GM10266 (cell line): ENCODE measurements around the gene ERAS.

Source experiments
- DNase-seq: peaks from one replicate; pipeline ENCODE4 v3.0.0; 2012; ENCODE audit errors: extremely low spot score
- CTCF ChIP-seq: IDR thresholded peaks from 2 replicates; pipeline ENCODE4 v1.5.1; 2012; ENCODE audit warnings: mild to moderate bottlenecking, low read depth; ENCODE audit not compliant: control insufficient read depth, insufficient read depth; ENCODE audit errors: missing control alignments

Gene ERAS

GRCh38 chrX:48800574-48801279 is 25.6 kb upstream of the ERAS start:
- no peak for TF ChIP-seq CTCF
- no peak for DNase-seq

GRCh38 chrX:48801280-48802088 is 24.8 kb upstream of the ERAS start, which contains the start of gene HDAC6:
Gene HDAC6 (plus strand): TSS chrX:48802067. CDS start chrX:48802693, 626 bp downstream.
- TF ChIP-seq CTCF: no peak
- DNase-seq: peak; percentile 86

- peak; percentile 59 for DNase-seq
- TF ChIP-seq CTCF: no peak
Measured at GRCh38 chrX:48802089-48802904, 24.0 kb upstream of the ERAS start.

GRCh38 chrX:48802905-48803200 is 23.5 kb upstream of the ERAS start:
- no peak for DNase-seq
- TF ChIP-seq CTCF: no peak

- no peak for DNase-seq
- TF ChIP-seq CTCF: no peak
Measured at GRCh38 chrX:48806081-48806480, 20.2 kb upstream of the ERAS start.

- TF ChIP-seq CTCF: no peak
- no peak for DNase-seq
Measured at GRCh38 chrX:48813644-48814043, 12.7 kb upstream of the ERAS start.
